Dendritic cell treated with granulocyte-macrophage colony-stimulating factor and Interleukin-4, amounts not matched to agents 40 ng/mL and 50 ng/mL, for 4 days (primary cell): ENCODE results near the gene HOXA2.

Experiments used
- H3K27ac Mint-ChIP-seq: one replicate; pipeline ENCODE4 v1.8.0; 2022; ENCODE audit warnings: mild to moderate bottlenecking, mixed read lengths
- H3K27me3 Mint-ChIP-seq: one replicate; pipeline ENCODE4 v1.8.0; 2022; ENCODE audit warnings: mild to moderate bottlenecking, mixed read lengths
- H3K36me3 Mint-ChIP-seq: one replicate; pipeline ENCODE4 v1.8.0; 2022; ENCODE audit warnings: low read depth, mixed read lengths
- H3K4me1 Mint-ChIP-seq: one replicate; pipeline ENCODE4 v1.8.0; 2022; ENCODE audit warnings: low read depth, mixed read lengths
- H3K4me3 Mint-ChIP-seq: one replicate; pipeline ENCODE4 v1.8.0; 2022; ENCODE audit warnings: mild to moderate bottlenecking, moderate library complexity, mixed read lengths
- H3K9me3 Mint-ChIP-seq: one replicate; pipeline ENCODE4 v1.8.0; 2022; ENCODE audit warnings: mixed read lengths
- intact Hi-C: fragments of 100-400 bp; cut with micrococcal nuclease; formaldehyde crosslinking; loops from one replicate; pipeline ENCODE4 v1.15.0; 2022

HOXA2 gene

GRCh38 chr7:27102581-27103442 is at the start of gene HOXA2:
Gene HOXA2 (minus strand): TSS chr7:27102683. CDS start chr7:27102500, 183 bp downstream.
- intact Hi-C loops = no loop called here
- peaks cover 7% of the 10 kb centered on the region for H3K9me3 Mint-ChIP-seq
- peak within 1 kb of the TSS; percentile 53 for H3K4me3 Mint-ChIP-seq
- peaks cover 89% of the 10 kb centered on the region for H3K27me3 Mint-ChIP-seq
- H3K4me1 Mint-ChIP-seq = peaks cover 65% of the 10 kb centered on the region
- H3K36me3 Mint-ChIP-seq = peaks cover 55% of the 10 kb centered on the region
- H3K27ac Mint-ChIP-seq = no peak within 1 kb of the TSS

- Mint-ChIP-seq H3K9me3 (no peaks in the 10 kb centered on the region), H3K4me3 (peak overlapping the region; percentile 70), H3K27ac (peak overlapping the region; percentile 7), H3K4me1 (peaks cover 65% of the 10 kb centered on the region), H3K27me3 (peaks cover 98% of the 10 kb centered on the region), H3K36me3 (no peaks in the 10 kb centered on the region)
- intact Hi-C loops = loop anchor here (10.0 kb wide), 1 partner anchor 57 kb away; the partner anchor contains the start of gene HOXA1
Observed at GRCh38 chr7:27151341-27151930, 49.0 kb upstream of the HOXA2 start.

- Mint-ChIP-seq H3K4me1 (peaks cover 58% of the 10 kb centered on the region), H3K27ac (peak overlapping the region; percentile 7), H3K27me3 (peaks cover 98% of the 10 kb centered on the region)
Observed at GRCh38 chr7:27150568-27151340, 48.3 kb upstream of the HOXA2 start.

GRCh38 chr7:27149842-27150567 is 47.5 kb upstream of the HOXA2 start:
- peaks cover 98% of the 10 kb centered on the region for H3K27me3 Mint-ChIP-seq
- H3K9me3 Mint-ChIP-seq = no peaks in the 10 kb centered on the region

More at GRCh38 chr7:27150568-27151340, 48.3 kb upstream of the HOXA2 start:
- Mint-ChIP-seq H3K4me3 (peak overlapping the region; percentile 70), H3K9me3 (no peaks in the 10 kb centered on the region), H3K36me3 (no peaks in the 10 kb centered on the region)
- intact Hi-C loops = loop anchor here (10.0 kb wide), 1 partner anchor 56 kb away; the partner anchor contains the start of gene HOXA1

GRCh38 chr7:27148756-27149641 is 46.5 kb upstream of the HOXA2 start:
- intact Hi-C loops = loop anchor here (5.0 kb wide), 1 partner anchor 287 kb away; the partner anchor contains the start of gene SKAP2
- Mint-ChIP-seq H3K27me3 (peaks cover 96% of the 10 kb centered on the region), H3K9me3 (no peaks in the 10 kb centered on the region), H3K4me1 (peaks cover 50% of the 10 kb centered on the region), H3K4me3 (no peak overlapping the region), H3K27ac (no peak overlapping the region), H3K36me3 (no peaks in the 10 kb centered on the region)

More at GRCh38 chr7:27149842-27150567, 47.5 kb upstream of the HOXA2 start:
- Mint-ChIP-seq H3K36me3 (no peaks in the 10 kb centered on the region), H3K4me1 (peaks cover 57% of the 10 kb centered on the region), H3K27ac (no peak overlapping the region), H3K4me3 (peak overlapping the region; percentile 70)
- intact Hi-C loops = loop anchor here (5.0 to 10.0 kb wide), 2 partner anchors 55 to 288 kb away; partner anchors contain the start of genes HOXA1 and SKAP2

- Mint-ChIP-seq H3K4me3 (peak overlapping the region; percentile 70), H3K36me3 (no peaks in the 10 kb centered on the region), H3K27ac (no peak overlapping the region), H3K27me3 (peaks cover 89% of the 10 kb centered on the region), H3K4me1 (peaks cover 50% of the 10 kb centered on the region), H3K9me3 (no peaks in the 10 kb centered on the region)
- intact Hi-C loops = loop anchor here (5.0 kb wide), 1 partner anchor 286 kb away; the partner anchor contains the start of gene SKAP2
Observed at GRCh38 chr7:27148031-27148755, 45.7 kb upstream of the HOXA2 start.

GRCh38 chr7:27147199-27148030 is 44.9 kb upstream of the HOXA2 start, which contains the start of gene HOXA6:
Gene HOXA6 (minus strand): TSS chr7:27147774. CDS start chr7:27147749, 25 bp downstream.
- peak within 1 kb of the TSS; percentile 70 for H3K4me3 Mint-ChIP-seq

GRCh38 chr7:27146491-27147198 is 44.2 kb upstream of the HOXA2 start:
- Mint-ChIP-seq H3K27ac (no peak overlapping the region), H3K36me3 (no peaks in the 10 kb centered on the region), H3K9me3 (no peaks in the 10 kb centered on the region), H3K27me3 (peaks cover 86% of the 10 kb centered on the region), H3K4me1 (peaks cover 39% of the 10 kb centered on the region), H3K4me3 (no peak overlapping the region)
- intact Hi-C loops = loop anchor here (5.0 kb wide), 1 partner anchor 284 kb away; the partner anchor contains the start of gene SKAP2

More at GRCh38 chr7:27147199-27148030, 44.9 kb upstream of the HOXA2 start, which contains the start of gene HOXA6:
- intact Hi-C loops = loop anchor here (5.0 kb wide), 1 partner anchor 285 kb away; the partner anchor contains the start of gene SKAP2
- no peaks in the 10 kb centered on the region for H3K9me3 Mint-ChIP-seq
- no peaks in the 10 kb centered on the region for H3K36me3 Mint-ChIP-seq
- H3K27ac Mint-ChIP-seq = no peak within 1 kb of the TSS
- H3K27me3 Mint-ChIP-seq = peaks cover 88% of the 10 kb centered on the region
- peaks cover 47% of the 10 kb centered on the region for H3K4me1 Mint-ChIP-seq

- H3K27ac Mint-ChIP-seq = no peak overlapping the region
- intact Hi-C loops = loop anchor here (5.0 kb wide), 1 partner anchor 284 kb away; the partner anchor contains the start of gene SKAP2
- H3K4me1 Mint-ChIP-seq = peaks cover 32% of the 10 kb centered on the region
- H3K4me3 Mint-ChIP-seq = no peak overlapping the region
- H3K9me3 Mint-ChIP-seq = no peaks in the 10 kb centered on the region
- no peaks in the 10 kb centered on the region for H3K36me3 Mint-ChIP-seq
- peaks cover 84% of the 10 kb centered on the region for H3K27me3 Mint-ChIP-seq
Observed at GRCh38 chr7:27145914-27146412, 43.5 kb upstream of the HOXA2 start.

GRCh38 chr7:27145165-27145913 is 42.9 kb upstream of the HOXA2 start:
- Mint-ChIP-seq H3K9me3 (no peaks in the 10 kb centered on the region), H3K4me1 (peaks cover 26% of the 10 kb centered on the region), H3K36me3 (no peaks in the 10 kb centered on the region), H3K27ac (no peak overlapping the region), H3K4me3 (peak overlapping the region; percentile 6), H3K27me3 (peaks cover 78% of the 10 kb centered on the region)
- intact Hi-C loops = loop anchor here (5.0 kb wide), 1 partner anchor 283 kb away; the partner anchor contains the start of gene SKAP2
